Measurements from ENCODE around the gene B3GALT4.

Gene B3GALT4

GRCh38 chr6:33306356-33306755 is 29.4 kb downstream of the B3GALT4 start:
- Histone ChIP-seq H3K79me2 (ENCODE audit: low read length) (peaks cover 74% of the 10 kb centered on the region), H3K27ac (ENCODE audit: low read length) (no peak overlapping the region)

DNA sequence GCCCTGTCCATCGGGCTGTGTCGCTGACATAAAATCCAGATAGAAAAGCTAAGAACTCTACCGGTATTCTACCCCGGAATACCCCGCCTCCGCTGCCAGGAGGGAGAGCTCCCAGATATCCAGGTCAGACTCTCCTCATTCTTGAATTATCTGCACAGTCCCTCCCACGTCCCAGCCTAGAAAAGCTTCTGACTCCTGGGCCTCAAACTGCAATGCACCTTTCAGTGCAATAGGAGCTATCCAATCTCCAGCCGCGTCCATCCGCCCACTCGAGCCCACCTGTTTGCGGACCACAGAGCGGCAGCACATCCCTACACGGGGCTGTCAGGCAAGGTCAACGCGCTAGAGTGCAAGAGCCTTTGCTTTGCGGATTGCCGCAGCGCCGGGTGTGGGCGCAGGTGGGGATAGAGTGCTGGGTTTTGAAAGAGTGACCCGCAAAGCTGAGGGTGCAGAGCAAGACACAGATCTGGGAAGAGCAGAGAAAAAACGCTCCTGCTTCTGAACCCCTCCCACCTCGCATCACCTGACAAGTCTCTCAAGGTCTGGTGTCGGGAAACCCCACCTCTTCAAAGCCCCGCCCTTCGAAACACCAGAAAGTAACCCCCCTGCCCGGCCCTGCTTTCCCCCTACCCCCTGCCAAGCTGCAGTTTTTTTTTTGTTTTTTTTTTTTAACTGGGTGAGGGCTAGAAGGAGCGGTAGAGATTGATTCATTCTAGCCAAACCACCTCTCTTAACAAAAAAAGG is 35.6 kb downstream of the B3GALT4 start:
- Histone ChIP-seq H3K4me2 (ENCODE audit: low read length) (peak overlapping the region; percentile 74), H3K9me3 (ENCODE audit: insufficient read depth, low read length) (no peaks in the 10 kb centered on the region), H3K4me1 (ENCODE audit: low read length) (peaks cover 29% of the 10 kb centered on the region), H2AFZ (ENCODE audit: low read depth, low read length) (no peak overlapping the region), H3K27me3 (ENCODE audit: low read depth, low read length) (no peaks in the 10 kb centered on the region), H4K20me1 (ENCODE audit: insufficient read depth, low read length) (peaks cover 25% of the 10 kb centered on the region), H3K4me3 (ENCODE audit: low read length) (peak overlapping the region; percentile 95), H3K27ac (ENCODE audit: low read length) (peak overlapping the region; percentile 98), H3K79me2 (ENCODE audit: low read length) (peaks cover 72% of the 10 kb centered on the region), H3K9ac (ENCODE audit: low read length) (peak overlapping the region; percentile 99), H3K36me3 (replicated peaks; ENCODE audit: low read depth, low read length) (peaks cover 25% of the 10 kb centered on the region)
- TF ChIP-seq, protein P1, sequence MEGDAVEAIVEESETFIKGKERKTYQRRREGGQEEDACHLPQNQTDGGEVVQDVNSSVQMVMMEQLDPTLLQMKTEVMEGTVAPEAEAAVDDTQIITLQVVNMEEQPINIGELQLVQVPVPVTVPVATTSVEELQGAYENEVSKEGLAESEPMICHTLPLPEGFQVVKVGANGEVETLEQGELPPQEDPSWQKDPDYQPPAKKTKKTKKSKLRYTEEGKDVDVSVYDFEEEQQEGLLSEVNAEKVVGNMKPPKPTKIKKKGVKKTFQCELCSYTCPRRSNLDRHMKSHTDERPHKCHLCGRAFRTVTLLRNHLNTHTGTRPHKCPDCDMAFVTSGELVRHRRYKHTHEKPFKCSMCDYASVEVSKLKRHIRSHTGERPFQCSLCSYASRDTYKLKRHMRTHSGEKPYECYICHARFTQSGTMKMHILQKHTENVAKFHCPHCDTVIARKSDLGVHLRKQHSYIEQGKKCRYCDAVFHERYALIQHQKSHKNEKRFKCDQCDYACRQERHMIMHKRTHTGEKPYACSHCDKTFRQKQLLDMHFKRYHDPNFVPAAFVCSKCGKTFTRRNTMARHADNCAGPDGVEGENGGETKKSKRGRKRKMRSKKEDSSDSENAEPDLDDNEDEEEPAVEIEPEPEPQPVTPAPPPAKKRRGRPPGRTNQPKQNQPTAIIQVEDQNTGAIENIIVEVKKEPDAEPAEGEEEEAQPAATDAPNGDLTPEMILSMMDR (IDR thresholded peaks at IDR 0.05; ENCODE audit: low read depth, low read length): no peak; the same call in 1 of the 2 replicates
- no peak for TF ChIP-seq EZH2phosphoT487 (IDR thresholded peaks at IDR 0.05; ENCODE audit: low read depth)

More at GRCh38 chr6:33306356-33306755, 29.4 kb downstream of the B3GALT4 start:
- Histone ChIP-seq H3K9ac (ENCODE audit: low read length) (no peak overlapping the region), H3K4me2 (ENCODE audit: low read length) (no peak overlapping the region), H2AFZ (ENCODE audit: low read depth, low read length) (no peak overlapping the region), H3K9me3 (ENCODE audit: insufficient read depth, low read length) (no peaks in the 10 kb centered on the region), H3K27me3 (ENCODE audit: low read depth, low read length) (no peaks in the 10 kb centered on the region), H3K4me3 (ENCODE audit: low read length) (no peak overlapping the region), H3K36me3 (replicated peaks; ENCODE audit: low read depth, low read length) (peaks cover 27% of the 10 kb centered on the region), H4K20me1 (ENCODE audit: insufficient read depth, low read length) (peaks cover 34% of the 10 kb centered on the region), H3K4me1 (ENCODE audit: low read length) (no peaks in the 10 kb centered on the region)
- TF ChIP-seq, protein P1 (IDR thresholded peaks at IDR 0.05; ENCODE audit: low read depth, low read length): no peak
- no peak for TF ChIP-seq EZH2phosphoT487 (IDR thresholded peaks at IDR 0.05; ENCODE audit: low read depth)

DNA sequence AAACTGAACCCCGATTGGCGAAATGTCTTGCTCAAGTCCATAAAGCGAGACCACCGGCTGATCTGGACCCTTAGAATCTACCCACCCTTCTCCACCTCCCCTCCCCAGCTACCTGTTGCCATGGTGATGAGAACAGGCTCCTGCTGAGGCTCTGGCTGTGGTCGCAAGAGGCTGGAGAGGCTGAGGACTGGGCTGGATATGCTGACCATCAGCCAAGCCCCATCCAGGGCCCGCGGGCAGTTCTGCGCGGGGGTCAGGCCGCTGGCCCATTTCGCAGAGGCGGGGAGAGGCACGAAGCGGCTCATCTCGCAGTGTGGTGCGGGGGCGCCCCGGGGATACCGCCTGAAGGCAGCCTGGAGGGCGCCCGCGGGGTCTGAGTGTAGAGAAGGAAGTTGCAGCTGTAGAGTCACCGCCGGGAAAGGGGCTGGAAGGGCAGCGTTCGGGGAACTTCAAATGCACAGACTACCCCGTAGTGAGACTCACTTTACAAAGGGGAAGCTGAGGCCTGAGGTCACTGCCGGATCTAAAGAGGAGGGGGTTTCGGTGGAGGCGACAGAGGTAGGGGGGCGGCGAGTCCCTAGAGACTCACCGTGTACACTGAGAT is 36.3 kb downstream of the B3GALT4 start:
- H3K4me1 ChIP-seq (ENCODE audit: low read length): peaks cover 29% of the 10 kb centered on the region
- peak overlapping the region; percentile 99 for H3K9ac ChIP-seq (ENCODE audit: low read length)
- H3K4me2 ChIP-seq (ENCODE audit: low read length): peak overlapping the region; percentile 74
- peaks cover 21% of the 10 kb centered on the region for H4K20me1 ChIP-seq (ENCODE audit: insufficient read depth, low read length)
- peak overlapping the region; percentile 95 for H3K4me3 ChIP-seq (ENCODE audit: low read length)
- no peaks in the 10 kb centered on the region for H3K27me3 ChIP-seq (ENCODE audit: low read depth, low read length)
- no peaks in the 10 kb centered on the region for H3K9me3 ChIP-seq (ENCODE audit: insufficient read depth, low read length)
- H3K79me2 ChIP-seq (ENCODE audit: low read length): peaks cover 65% of the 10 kb centered on the region
- no peak overlapping the region for H2AFZ ChIP-seq (ENCODE audit: low read depth, low read length)
- TF ChIP-seq, protein P1 (IDR thresholded peaks at IDR 0.05; ENCODE audit: low read depth, low read length): no peak
- no peak for TF ChIP-seq EZH2phosphoT487 (IDR thresholded peaks at IDR 0.05; ENCODE audit: low read depth)
- H3K27ac ChIP-seq (ENCODE audit: low read length): peak overlapping the region; percentile 98
- peaks cover 22% of the 10 kb centered on the region for H3K36me3 ChIP-seq (replicated peaks; ENCODE audit: low read depth, low read length)

DNA sequence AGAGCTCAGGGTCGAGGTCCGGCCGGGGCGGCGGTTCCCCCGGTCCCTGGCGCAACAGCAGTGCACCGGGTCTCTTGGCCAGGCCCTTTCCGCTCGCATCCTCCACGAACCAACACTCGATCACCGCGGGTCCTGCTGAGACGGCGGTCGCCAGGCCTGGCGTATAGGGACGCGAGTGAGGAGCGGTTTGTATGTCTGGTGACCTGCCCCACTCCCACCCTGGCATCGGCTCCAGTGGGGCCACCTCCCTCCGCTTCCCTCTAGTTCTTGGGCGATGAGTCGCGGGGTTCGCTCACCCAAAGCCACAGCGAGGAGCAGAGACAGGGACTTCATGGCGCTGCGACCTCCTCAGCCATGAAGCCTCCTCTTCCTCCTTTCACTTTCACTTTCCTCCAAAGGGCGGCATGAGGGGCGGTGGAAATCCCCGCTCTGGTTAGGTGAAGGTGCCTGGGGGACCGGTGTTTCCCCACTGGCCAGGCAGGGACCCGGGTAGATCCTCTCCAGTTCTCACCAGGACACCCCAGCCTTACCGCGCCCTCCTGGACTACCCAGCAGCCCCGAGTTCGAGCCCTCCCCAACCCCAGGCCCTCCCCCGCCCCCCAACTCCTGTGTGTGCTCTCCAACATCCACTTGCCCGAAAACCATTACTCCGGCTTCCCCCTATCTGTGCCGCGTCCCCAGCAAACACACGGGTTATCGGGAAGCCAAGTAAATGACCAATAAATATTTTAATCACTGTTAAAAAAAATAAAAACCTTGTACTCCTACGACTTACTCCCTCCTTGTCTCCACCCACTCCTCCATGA is 37.0 kb downstream of the B3GALT4 start, which contains the start of gene TAPBP:
Gene TAPBP, minus strand, starts transcription at position 370 of the 806 bp plus-strand sequence. Its CDS starts 37 bp downstream, at position 333.
- H4K20me1 ChIP-seq (ENCODE audit: insufficient read depth, low read length): peaks cover 14% of the 10 kb centered on the region
- H3K79me2 ChIP-seq (ENCODE audit: low read length): peaks cover 58% of the 10 kb centered on the region
- H3K4me2 ChIP-seq (ENCODE audit: low read length): peak within 1 kb of the TSS; percentile 96
- H3K9me3 ChIP-seq (ENCODE audit: insufficient read depth, low read length): no peaks in the 10 kb centered on the region
- no peaks in the 10 kb centered on the region for H3K27me3 ChIP-seq (ENCODE audit: low read depth, low read length)
- no peak within 1 kb of the TSS for H2AFZ ChIP-seq (ENCODE audit: low read depth, low read length)
- peaks cover 36% of the 10 kb centered on the region for H3K4me1 ChIP-seq (ENCODE audit: low read length)
- peak within 1 kb of the TSS; percentile 98 for H3K27ac ChIP-seq (ENCODE audit: low read length)
- H3K4me3 ChIP-seq (ENCODE audit: low read length): peak within 1 kb of the TSS; percentile 95
- peak within 1 kb of the TSS; percentile 99 for H3K9ac ChIP-seq (ENCODE audit: low read length)
- peaks cover 20% of the 10 kb centered on the region for H3K36me3 ChIP-seq (replicated peaks; ENCODE audit: low read depth, low read length)
- TF ChIP-seq, protein P1 (IDR thresholded peaks at IDR 0.05; ENCODE audit: low read depth, low read length): no peak
- no peak for TF ChIP-seq EZH2phosphoT487 (IDR thresholded peaks at IDR 0.05; ENCODE audit: low read depth)

All from OCI-LY3 (cell line).